HG02759 (cell line): ENCODE data around the gene NEMP1.
"Not testable (repeated sequence)": the region's sequence is repeated elsewhere in the genome, so short reads cannot be mapped to it uniquely, and the experiment has no call there.

Experiments used
- ATAC-seq: cut with Tn5 transposase; IDR thresholded peaks from one replicate; pipeline ENCODE4 v1.9.1; 2021; ENCODE audit warnings: mild to moderate bottlenecking, moderate library complexity; ENCODE audit not compliant: unreplicated experiment

NEMP1 gene

GRCh38 chr12:57033431-57033830 lies 45.2 kb downstream of the NEMP1 start:
- ATAC-seq = no peak

GRCh38 chr12:57031789-57032188 lies 46.8 kb downstream of the NEMP1 start:
- no peak for ATAC-seq

- peak; percentile 59 for ATAC-seq
Measured at GRCh38 chr12:57031138-57031725, 47.4 kb downstream of the NEMP1 start.

GRCh38 chr12:57029457-57029856 lies 49.1 kb downstream of the NEMP1 start:
- no peak for ATAC-seq

GRCh38 chr12:57027805-57028153 lies 50.8 kb downstream of the NEMP1 start:
- ATAC-seq = no peak

- no peak for ATAC-seq
Measured at GRCh38 chr12:57027011-57027804, 51.4 kb downstream of the NEMP1 start.

- no peak for ATAC-seq
Measured at GRCh38 chr12:57025196-57025595, 53.4 kb downstream of the NEMP1 start.

- ATAC-seq = not testable (repeated sequence)
Measured at GRCh38 chr12:57022324-57022723, 56.3 kb downstream of the NEMP1 start.

GRCh38 chr12:57019983-57020719 lies 58.4 kb downstream of the NEMP1 start:
- no peak for ATAC-seq

GRCh38 chr12:57018906-57019305 lies 59.7 kb downstream of the NEMP1 start:
- no peak for ATAC-seq

GRCh38 chr12:57018353-57018752 lies 60.2 kb downstream of the NEMP1 start:
- ATAC-seq = not testable (repeated sequence)

GRCh38 chr12:57016348-57016747 lies 62.2 kb downstream of the NEMP1 start, which contains the start of gene TAC3:
Gene TAC3 (minus strand): TSS chr12:57016529. CDS start chr12:57015797, 732 bp downstream.
- ATAC-seq = no peak

- peak; percentile 70 for ATAC-seq
Measured at GRCh38 chr12:57012600-57013465, 65.8 kb downstream of the NEMP1 start.

GRCh38 chr12:57011438-57012424 lies 66.9 kb downstream of the NEMP1 start:
- peak; percentile 50 for ATAC-seq

- no peak for ATAC-seq
Measured at GRCh38 chr12:57010627-57011247, 67.9 kb downstream of the NEMP1 start.

- ATAC-seq = no peak
Measured at GRCh38 chr12:57009949-57010626, 68.5 kb downstream of the NEMP1 start.

GRCh38 chr12:57008178-57008577 lies 70.4 kb downstream of the NEMP1 start:
- no peak for ATAC-seq

GRCh38 chr12:57006809-57007475 lies 71.6 kb downstream of the NEMP1 start:
- no peak for ATAC-seq
